ENCODE results near the gene AURKB.

GRCh38 chr17:8220783-8221662, 10.6 kb upstream of the AURKB start:
- TF ChIP-seq CTCF (IDR thresholded peaks at IDR 0.05) (peak in 1 of 5 experiments; percentile 10), POLR2A (IDR thresholded peaks at IDR 0.05) (peak; percentile 23), EP300 (IDR thresholded peaks at IDR 0.05; ENCODE audit: low read depth) (no peak), POLR2AphosphoS5 (IDR thresholded peaks at IDR 0.05) (peak in 2 of 3 donors; percentile 31 to 36)
